Activated CD8-positive, alpha-beta memory T cell treated with anti-CD3 and anti-CD28 coated beads, Interleukin-2, amount 50 U/mL, for 24 hours (primary cell): ENCODE measurements around the gene OSTC.
"Not testable (repeated sequence)": the region's sequence is repeated elsewhere in the genome, so short reads cannot be mapped to it uniquely, and the experiment has no call there.

Experiments used
- DNase-seq: peaks from one replicate; pipeline ENCODE4 v3.0.0-alpha.2; 2020; ENCODE audit errors: extremely low read depth

The OSTC gene

DNA sequence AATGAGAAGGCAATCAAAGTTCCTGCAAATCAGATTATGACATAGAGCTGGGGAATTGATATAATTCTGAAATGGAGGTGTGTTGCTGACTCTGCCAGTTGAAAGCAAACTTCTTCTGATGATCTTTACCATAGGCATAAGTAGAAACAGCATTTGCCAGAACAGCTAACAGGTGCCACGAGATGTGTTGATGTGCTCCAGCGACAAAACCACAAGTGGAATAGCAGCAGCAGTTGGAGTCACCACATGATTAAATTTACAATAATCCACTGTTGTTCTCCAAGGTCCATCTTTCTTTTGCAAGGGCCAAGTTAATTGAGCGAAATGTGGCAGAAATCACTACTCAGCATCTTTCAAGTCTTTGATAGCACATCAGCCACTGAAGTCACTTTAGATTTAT is 3.7 kb upstream of the OSTC start:
- no peak for DNase-seq

DNA sequence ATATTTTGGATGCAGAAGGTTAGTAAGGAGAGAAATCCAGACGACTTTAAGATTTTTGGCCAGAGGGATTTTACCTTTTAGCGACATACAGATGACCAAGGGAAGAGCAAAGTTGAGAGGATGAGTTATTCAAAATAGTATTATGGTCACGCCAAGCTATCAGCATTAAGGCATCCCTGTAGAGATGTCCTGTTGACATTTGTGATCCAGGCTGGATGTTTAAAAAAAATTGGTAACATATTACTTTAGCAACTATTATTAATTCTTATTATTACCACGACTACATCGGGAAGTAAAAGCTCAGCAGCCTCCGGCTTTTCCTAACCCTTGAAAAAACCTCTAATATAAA is 562 bp upstream of the OSTC start:
- no peak for DNase-seq

DNA sequence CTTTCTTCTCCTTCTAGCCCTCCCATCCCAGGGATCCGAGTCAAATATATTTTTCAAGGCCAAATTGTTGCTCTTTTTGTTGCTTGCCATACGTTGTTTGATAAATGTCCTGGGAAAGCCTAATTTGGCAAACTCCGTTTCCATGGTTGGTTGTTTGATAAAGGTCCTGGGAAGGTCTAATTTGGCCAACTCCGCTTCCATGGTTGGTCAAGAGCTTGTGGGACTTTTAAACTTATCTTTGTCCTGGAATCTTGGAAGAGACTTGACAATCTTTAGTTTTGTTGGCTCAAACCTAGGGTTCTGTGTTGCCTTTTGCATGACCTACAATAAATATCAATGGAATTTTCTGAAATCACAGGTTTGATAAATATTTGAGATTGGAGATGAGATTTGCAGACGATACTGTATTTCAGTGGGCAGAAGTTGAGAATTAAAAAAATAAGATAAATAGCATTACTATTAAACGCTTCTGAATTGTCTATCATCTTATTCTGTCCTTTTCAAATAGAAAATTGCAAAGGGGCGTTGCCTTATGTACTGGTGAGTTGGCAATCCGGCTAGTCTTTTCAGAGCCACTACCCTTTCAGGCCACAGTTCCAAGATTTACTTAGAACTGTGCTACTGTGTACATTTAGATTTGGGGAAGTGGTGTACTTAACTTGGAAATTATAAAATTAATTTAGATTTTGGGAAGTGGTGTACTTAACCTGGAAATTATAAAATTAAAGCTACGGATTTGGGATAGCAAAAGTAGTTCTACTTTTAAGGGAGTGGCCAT is 804 bp downstream of the OSTC start:
- DNase-seq, result no peak

DNA sequence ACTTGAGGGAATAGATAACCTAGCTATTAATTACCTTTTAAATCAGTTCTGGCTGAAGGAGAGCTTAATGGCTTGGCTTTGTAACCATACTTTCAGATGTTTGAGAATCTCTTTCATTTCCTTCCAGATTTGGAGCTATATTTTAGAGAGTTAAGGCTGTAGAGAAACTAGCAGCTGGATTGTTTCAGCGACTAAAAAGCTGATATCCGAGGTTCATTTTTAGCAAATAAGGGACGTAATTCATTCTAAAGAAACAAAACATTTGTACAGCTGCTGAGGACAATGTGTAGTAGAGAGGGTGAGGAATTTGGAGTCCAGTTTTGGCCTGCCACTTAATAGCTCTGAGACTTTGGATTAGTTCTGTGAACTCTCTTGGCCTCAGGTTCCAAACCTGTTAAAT is 12.2 kb downstream of the OSTC start:
- no peak for DNase-seq

DNA sequence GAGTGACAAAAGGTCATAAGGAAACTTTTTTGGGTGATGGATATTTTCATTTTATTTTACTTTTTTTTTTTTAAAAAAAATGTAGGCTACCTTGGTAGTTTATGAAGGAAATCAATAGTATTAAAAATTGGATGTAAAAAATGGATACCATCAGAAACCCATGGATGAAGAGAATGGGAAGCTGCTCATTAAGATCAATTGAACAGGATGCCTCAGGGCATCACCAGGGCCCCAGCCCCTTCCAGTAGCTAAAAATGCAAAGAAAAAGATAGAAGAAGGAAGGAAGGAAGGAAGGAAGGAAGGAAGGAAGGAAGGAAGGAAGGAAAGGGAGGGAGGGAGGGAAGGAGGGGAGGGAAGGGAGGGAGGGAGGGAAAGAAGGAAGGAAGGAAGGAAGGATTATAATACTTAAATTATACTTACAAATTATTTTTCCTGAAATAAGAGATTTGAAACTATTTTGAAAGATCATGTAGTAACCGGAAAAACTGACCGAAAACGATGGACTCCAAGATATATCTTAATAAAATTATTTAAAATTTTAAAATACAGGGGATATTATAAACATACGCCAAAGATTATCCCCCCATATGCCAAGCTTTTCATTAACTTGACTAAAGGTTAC is 24.1 kb downstream of the OSTC start:
- no peak for DNase-seq

DNA sequence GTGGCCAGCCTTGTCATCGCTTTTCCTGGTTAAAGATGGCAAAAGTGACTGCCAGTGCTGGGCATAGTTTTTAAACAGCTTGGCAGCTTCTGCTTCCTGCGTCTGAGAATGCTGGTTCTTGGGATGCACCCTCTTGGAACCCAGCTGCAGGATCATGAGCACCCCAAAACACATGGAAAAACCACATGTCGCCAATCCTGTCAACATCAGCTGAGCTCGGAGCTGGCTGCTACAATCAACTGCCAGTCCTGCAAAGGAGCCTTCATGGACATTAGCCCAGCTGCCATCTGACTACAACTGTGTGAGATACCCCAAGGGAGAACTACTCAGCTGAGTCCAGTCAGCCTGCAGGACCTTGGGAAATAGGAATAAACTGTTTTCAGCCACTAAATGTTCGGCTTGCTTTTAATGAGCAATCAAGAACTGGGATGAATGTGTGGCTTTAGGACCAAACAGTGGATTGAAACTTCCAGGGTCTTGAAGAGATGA is 31.0 kb downstream of the OSTC start:
- DNase-seq, result no peak

DNA sequence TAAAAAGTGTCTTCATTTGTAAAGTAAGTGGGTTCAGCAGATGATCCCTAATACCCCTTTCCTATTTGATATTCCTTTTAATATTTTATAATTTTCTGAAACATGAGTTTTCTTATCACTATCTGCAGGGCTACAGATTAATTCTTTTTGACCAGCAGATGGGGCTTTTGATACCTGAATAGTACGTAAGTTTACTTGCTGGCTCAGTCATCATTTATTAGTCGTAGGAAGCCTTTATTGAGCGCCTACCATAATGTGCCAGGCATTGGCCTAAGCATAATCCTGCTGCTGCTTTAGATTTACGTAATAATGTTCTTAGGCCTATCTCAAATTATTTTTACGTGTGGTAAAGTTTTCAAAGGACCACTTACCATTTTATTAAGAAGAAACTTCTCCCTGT is 33.1 kb downstream of the OSTC start:
- DNase-seq, result no peak

DNA sequence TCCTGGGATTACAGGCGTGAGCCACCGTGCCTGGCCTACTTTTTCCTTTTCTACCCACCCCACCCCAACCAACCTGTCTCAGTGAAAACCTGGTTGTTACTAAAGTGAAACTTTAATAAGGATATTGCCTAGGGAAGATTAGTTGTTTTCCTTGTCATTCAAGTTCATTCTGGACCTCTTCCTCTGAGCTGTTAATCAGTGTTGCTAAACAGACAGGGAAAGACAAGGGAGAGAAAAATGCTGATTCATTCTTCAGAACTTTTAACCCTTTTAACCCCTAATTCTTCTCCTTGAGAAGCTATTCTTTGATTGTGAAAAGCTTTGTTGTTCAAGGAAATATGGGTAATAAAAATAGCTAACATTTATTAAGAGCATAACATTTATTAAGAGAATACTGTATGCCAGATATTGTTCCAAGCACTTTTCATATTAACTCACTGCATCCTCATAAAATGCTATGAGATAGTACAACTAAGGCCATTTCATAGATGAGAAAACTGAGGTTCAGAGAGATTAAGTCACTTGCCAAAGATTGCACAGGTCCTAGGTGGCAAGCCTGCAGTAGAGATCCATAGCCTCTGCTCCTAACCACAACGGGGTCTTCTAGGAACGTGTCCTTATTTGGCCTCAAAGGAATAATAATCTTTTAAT is 34.8 kb downstream of the OSTC start:
- DNase-seq, result no peak

DNA sequence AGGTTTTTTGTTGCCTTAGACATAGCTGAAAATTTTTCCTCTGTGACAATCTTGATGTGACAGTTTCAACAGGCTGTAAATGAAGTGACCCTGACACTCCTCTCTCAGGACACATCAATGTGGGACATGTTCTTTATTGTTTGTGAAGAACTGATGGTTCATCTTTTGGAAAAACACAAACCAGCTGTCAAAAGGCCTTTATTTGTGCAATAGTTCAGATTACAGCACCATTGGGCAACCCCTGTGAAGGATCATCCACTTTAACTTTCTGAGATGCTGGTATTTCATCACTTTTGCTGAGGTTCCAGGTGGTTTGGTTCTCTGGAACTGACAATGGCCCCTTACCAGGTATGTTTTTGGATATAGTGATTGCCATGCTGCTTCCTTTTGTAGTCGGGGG is 40.3 kb downstream of the OSTC start:
- DNase-seq, result no peak

DNA sequence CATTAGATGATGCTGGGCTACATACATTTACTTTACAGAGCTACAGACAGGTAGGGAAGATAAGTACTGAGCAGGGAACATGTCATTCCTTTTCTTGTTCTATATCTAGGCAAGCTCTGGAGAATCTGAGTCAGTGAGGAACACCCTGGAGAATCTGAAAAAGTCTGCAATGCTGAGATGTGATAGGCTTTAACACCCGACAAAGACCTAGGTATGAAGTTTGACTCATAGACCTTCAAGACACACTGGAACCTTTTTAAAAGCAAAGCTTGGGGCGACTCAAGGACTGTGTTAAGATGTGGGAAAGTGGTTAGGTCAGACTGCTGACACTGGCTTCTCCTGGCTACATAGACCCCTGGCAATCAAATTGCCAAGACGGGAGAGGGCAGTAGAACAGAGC is 42.8 kb downstream of the OSTC start:
- DNase-seq, result no peak

DNA sequence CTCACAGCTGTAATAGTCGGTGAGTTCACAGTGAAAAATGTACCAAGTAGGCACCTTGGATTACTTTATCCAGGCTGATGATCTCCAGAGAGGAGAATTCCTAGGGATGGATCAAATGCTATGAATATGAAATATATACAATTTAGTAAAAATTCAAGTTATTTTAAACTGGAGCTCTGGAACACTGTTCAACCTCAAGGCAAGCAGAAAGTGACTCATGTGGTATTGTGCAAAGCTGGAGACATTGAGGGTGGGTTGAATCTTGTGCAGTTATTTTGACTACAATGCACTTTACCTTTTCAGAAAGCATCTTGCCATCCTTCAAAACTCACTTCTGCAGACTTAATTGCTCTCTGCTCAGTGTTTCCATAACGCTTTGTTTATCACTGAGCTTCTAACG is 43.4 kb downstream of the OSTC start:
- no peak for DNase-seq

DNA sequence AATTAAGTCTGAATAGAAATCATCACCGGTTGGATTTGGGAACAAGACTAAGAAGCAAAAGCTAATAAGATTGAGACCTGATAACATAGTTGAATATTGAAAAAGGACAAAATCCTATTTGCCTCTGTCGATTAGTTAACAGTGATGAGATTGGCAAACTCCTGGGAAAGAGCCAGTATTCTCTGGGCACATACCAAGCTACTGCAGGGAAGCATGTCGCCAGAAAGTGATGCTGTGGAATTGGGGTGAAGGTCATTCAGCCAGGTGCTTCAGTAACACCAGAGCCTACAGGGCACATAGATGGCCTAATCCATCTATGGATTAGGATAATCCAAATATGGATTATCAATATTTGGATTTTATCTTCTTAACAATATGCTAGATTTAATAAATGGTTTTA is 44.0 kb downstream of the OSTC start:
- no peak for DNase-seq

DNA sequence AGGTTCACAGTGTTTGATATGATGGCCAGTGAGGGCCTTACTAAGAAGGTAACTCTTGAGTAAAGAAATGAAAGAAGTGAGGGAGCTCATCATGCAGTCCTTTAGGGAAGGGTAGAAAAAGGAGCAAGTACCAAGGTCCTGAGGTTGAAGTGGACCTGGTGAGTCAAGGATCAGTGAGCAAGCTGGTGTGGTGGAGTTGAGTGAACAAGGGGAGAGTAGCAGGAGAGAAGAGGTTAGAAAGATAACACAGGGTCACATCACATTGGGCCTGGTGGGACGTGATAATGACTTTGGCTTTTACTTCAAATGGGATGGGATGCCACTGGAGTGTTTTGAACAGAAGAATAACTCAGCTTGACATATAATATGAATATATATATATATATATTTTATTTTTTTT is 44.7 kb downstream of the OSTC start:
- no peak for DNase-seq

DNA sequence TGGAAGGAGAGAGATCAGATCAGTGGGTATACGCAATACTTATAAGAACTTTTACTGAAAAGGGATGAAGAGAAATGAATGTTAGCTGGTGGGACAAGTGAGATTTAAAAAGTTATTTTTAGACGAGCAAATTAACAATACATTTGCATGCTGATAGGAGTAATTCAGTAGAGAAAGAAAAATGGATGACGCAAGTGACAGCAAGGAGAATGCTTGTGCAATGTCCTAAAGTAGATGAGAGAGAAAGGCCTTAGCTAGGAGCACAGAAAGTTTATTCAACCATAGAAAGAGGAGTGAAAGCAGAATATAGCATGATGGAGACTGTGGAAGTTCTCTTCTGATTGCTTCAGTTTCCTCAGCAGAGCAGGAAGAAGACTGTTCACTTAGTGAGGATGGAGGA is 45.8 kb downstream of the OSTC start:
- no peak for DNase-seq

DNA sequence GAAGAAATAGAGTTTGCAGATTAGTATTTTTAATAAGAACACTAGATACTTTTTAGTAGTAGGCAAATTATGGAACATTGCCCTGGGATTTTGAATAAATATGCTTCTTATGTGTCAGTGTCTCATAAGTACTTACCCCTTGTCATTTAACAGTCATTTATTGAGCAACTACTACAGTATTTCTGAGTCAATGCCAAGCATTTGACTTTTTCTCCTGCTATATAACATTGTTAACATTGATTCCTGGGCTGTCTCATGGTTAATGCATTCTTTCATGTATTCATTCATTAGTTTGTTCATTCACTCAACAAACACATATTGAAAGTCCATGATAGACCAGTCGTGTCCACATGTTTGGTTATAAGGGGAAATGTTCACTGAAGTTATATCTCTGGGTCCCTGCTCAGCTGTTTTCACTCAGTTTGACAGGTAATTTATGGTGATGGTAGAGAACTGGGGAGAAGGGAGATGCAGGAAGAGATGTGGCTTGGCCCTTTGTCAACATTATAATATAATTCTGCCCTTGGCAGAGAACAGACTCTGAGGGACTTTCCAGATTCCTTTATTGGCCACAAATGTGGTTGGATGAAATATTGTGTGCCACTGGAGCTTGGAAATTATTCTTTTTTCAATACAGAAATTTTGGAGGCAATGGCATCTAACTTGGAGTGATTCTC is 49.8 kb downstream of the OSTC start:
- DNase-seq, result no peak

DNA sequence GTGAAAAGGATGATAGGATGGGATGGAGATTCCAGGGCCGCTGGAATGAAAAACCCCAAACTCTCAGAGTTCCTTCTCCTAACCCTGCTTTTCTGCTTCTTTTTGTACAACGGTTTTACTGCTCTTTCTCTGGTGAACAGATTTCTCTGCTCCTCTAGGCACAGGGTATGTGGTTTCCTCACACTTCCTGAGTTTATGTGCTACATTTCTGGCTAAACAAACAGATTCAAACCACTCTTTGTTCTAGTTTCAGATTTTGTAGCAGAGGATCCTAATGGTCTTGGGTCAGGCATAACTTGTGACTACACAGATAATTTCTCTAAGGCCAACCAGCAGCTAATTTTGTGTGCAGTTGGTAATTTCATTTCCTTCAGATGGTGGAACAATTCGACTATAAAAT is 52.6 kb downstream of the OSTC start:
- no peak for DNase-seq

DNA sequence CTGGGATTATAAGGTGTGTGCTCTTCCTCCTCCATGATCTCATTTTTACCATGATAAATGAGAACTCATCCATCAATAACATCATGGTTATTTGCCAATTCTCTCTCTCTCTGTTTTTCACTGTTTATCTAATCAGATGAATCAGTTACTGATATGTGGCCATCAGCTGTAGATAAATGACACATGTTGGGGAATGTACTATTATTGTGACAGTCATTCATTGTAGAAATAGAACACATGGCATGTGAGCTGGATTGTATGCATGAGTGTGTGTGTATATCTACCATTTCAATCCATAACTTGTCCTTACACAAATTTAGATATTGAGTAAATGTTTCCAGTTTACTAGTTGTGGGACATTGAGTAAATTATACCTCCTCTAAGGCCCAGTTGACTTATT is 53.0 kb downstream of the OSTC start:
- no peak for DNase-seq

DNA sequence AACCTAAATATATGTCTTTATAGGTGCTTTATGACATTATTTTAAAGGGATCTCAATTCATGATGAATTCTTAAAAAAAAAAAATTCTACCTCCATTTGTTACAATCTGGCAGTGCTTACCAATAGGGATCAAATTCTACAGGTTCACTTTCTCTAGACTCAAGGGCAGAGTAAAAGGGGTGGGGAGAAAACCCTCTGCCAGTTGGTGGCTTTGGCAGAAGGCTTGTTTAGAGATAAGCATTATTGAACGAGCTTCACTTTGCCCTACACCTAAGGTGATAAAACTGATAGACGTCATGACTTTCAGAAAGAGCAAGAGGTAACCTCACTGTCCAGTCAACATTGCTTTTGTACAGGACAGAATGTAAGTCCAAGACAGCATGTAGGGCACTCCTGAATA is 53.6 kb downstream of the OSTC start:
- DNase-seq, result no peak

DNA sequence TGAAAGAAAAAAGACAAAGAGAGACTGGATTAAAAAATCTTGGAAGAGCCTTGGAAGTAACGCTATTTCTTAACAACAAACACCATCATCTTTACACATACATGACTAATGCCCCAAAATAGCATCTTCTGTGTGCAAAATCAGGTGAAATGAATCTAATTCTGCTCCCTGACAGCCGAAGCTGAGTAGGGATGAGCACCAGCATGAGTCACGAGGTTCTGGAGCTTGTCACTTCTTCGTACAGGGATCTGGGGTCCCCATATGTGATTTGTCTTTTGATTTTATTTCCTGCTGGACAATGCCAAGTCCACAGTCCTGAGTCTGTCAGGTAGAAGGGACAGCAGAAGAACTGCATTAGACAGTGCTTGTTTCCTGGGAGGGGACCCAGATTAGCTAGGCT is 55.9 kb downstream of the OSTC start:
- no peak for DNase-seq

DNA sequence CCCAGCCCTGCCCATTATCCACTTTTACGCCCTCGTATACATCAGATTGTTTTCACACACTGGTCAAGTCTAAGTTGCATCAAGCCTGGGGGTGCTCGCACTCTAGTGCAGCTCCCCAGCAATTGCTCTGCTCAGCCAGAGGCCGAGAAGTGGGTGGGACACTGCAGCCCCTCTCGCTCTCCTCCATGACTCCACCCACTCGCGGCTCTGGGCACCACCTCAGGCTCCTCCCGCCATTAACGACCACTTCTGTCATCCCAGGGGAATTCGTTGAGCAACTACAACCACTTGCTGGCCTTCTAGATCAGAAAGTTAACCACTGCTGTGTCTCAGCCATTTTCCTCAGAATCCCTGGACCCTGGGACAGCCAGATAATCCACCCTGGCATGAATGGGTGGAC is 58.8 kb downstream of the OSTC start:
- no peak for DNase-seq

DNA sequence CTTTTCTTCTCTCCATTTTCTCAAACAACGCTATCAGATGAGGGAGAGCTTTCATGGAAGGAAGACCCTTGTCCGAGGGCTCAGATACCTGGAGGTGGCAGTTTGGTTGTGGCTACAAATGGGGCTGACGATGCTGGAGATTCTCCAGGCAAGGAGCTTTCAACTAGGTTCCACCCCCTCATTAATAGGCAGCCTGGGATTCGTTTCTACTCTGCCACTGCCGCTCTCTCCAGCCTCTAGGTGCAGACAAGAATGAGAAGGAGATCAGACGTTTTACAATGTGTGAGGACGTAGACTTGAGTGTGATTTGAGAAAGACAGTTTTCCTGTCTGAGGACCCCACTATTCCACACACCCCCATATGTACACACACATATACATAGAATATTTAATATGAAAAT is 59.3 kb downstream of the OSTC start:
- DNase-seq, result no peak

DNA sequence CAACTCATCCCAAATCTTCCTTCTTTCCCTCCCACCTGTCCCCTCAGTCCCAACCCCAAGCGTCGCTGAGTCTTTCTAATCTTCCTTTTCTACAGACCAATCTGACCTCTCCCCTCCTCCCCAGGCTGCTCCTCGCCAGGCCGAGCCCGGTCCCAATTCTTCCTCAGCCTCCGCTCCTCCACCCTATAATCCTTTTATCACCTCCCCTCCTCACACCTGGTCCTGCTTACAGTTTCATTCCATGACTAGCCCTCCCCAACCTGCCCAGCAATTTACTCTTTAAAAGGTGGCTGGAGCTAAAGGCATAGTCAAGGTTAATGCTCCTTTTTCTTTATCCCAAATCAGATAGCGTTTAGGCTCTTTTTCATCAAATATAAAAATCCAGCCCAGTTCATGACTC is 60.2 kb downstream of the OSTC start:
- DNase-seq, result not testable (repeated sequence)

DNA sequence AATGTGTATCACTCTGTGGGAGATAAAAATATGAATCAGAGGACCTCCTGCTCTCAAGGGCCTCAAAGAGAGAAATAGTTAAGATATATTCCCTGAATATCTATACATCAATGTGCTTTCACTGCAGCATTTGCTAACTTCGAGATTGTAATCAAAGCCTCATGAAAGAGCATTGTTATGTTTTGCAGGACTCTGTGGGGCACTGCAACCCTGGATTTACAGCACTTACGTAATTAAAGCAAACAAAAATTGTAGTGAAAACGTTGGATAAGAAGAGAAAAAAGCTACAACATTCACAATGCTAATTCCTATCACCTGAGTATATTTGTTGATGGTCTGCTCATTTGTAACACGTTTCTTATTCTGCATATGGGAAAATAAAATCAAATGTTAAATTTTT is 64.5 kb downstream of the OSTC start:
- no peak for DNase-seq
